Osteocyte (in vitro differentiated cells): ENCODE results near the gene HLCS. TPM values are rescaled to one million over a fixed set of nuclear protein-coding genes. Genes with fewer than 3 reads are reported as not detected.

Source experiments
- DNase-seq: peaks from one replicate; pipeline ENCODE4 v3.0.0; 2021; ENCODE audit warnings: mixed read lengths; ENCODE audit not compliant: unreplicated experiment; ENCODE audit errors: extremely low spot score
- H3K27ac Mint-ChIP-seq: one replicate; pipeline ENCODE4 v1.8.0; 2021; ENCODE audit warnings: mild to moderate bottlenecking, mixed read lengths; ENCODE audit not compliant: unreplicated experiment
- H3K27me3 Mint-ChIP-seq: one replicate; pipeline ENCODE4 v1.8.0; 2021; ENCODE audit warnings: mixed read lengths; ENCODE audit not compliant: unreplicated experiment
- H3K36me3 Mint-ChIP-seq: one replicate; pipeline ENCODE4 v1.8.0; 2021; ENCODE audit warnings: mixed read lengths; ENCODE audit not compliant: unreplicated experiment
- H3K4me1 Mint-ChIP-seq: one replicate; pipeline ENCODE4 v1.8.0; 2021; ENCODE audit warnings: mixed read lengths; ENCODE audit not compliant: unreplicated experiment
- H3K4me3 Mint-ChIP-seq: one replicate; pipeline ENCODE4 v1.8.0; 2021; ENCODE audit warnings: mild to moderate bottlenecking, moderate library complexity, mixed read lengths; ENCODE audit not compliant: unreplicated experiment
- H3K9me3 Mint-ChIP-seq: one replicate; pipeline ENCODE4 v1.8.0; 2021; ENCODE audit warnings: mixed read lengths; ENCODE audit not compliant: unreplicated experiment
- total RNA-seq: library from RNA; stranded (reverse); gene quantifications from 2 replicates; pipeline ENCODE4 v1.2.1, GENCODE V29; 2021
- TF ChIP-seq, protein P1 (sequence below): fragments of 200-600 bp; sonication (generic); IDR thresholded peaks from 2 replicates; pipeline ENCODE4 v1.5.0; 2021; ENCODE audit warnings: antibody characterized with exemption, mild to moderate bottlenecking, moderate library complexity

The HLCS gene
- total RNA-seq, 1 donor from 2014 or later: 26.7 TPM

DNA sequence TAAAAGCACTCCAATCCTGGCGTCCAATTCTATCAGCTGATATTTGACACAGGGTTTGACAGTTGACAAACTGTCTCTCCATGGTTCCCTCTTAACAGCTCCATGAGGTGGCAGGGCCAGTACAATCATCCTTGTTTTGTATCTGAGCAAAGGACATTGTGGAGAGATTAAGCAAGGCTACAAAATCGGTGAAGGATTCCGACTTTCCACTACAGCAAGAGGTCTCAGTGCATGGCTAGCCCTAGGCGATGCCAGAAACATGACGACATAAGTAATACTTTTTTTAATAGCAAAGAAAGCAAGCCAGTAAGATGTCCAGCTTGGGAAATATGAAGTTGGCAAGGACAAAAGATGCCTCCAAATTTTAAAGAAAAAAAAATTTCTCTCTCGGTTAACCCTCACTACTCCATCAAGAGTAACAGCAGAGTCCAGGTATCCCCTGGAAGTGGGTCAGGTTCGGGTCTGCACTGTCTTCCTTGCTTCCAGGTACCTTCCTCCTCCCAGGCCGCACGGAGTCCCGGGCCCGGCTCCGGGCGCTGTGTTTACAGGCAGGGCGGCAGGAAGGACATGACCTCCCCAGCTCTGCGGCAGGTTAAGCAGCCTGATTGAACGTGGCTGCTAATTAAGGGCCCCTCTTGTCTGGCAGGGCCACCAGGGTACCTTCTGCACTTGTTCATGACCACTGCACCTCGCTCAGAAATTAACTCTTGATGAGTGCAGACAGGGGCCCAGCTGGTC is 161.4 kb downstream of the HLCS start:
- peak; percentile 79 for DNase-seq
- TF ChIP-seq, protein P1, sequence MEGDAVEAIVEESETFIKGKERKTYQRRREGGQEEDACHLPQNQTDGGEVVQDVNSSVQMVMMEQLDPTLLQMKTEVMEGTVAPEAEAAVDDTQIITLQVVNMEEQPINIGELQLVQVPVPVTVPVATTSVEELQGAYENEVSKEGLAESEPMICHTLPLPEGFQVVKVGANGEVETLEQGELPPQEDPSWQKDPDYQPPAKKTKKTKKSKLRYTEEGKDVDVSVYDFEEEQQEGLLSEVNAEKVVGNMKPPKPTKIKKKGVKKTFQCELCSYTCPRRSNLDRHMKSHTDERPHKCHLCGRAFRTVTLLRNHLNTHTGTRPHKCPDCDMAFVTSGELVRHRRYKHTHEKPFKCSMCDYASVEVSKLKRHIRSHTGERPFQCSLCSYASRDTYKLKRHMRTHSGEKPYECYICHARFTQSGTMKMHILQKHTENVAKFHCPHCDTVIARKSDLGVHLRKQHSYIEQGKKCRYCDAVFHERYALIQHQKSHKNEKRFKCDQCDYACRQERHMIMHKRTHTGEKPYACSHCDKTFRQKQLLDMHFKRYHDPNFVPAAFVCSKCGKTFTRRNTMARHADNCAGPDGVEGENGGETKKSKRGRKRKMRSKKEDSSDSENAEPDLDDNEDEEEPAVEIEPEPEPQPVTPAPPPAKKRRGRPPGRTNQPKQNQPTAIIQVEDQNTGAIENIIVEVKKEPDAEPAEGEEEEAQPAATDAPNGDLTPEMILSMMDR: no peak
- Mint-ChIP-seq H3K4me3 (no peak overlapping the region), H3K27ac (no peak overlapping the region), H3K4me1 (peaks cover 7% of the 10 kb centered on the region), H3K27me3 (no peaks in the 10 kb centered on the region), H3K9me3 (no peaks in the 10 kb centered on the region), H3K36me3 (peaks cover 4% of the 10 kb centered on the region)

DNA sequence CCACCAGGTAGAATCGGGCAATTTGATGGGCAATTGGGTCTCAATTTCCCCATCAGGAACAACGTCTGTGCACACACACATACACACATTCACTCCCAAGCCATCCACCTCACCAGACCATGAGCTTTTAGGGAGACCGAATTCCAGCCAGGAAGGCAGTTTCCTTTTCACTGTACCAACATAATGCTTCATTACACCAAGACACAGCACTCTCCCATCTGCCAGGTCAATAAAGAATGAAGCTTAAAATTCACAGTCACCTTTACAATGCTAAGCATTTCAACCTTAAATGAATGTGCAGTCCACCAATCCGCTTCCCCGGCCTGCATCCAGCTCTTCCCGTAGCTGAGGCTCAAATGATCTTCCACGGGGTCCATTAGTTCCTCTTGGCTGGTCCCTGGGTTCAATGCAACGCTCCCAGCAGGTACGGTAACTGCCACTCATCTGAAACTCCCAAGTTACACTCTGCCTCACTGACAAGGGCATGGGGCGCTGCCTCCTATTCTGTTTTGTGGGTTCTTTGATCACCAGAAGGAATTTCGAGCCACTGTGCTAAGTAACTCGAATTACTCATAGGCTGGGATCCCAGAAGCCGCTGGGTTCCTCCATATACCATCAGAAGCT is 162.5 kb downstream of the HLCS start:
- DNase-seq: no peak
- Mint-ChIP-seq H3K9me3 (peaks cover 5% of the 10 kb centered on the region), H3K4me1 (peaks cover 7% of the 10 kb centered on the region), H3K27me3 (no peaks in the 10 kb centered on the region), H3K27ac (no peak overlapping the region), H3K36me3 (peaks cover 10% of the 10 kb centered on the region), H3K4me3 (no peak overlapping the region)
- TF ChIP-seq, protein P1: no peak

- Mint-ChIP-seq H3K36me3 (peaks cover 12% of the 10 kb centered on the region), H3K27ac (no peak overlapping the region), H3K4me3 (no peak overlapping the region), H3K4me1 (peaks cover 3% of the 10 kb centered on the region), H3K27me3 (no peaks in the 10 kb centered on the region), H3K9me3 (peaks cover 11% of the 10 kb centered on the region)
- TF ChIP-seq, protein P1: no peak
- DNase-seq: no peak
Measured at GRCh38 chr21:36803051-36803645, 163.3 kb downstream of the HLCS start.

DNA sequence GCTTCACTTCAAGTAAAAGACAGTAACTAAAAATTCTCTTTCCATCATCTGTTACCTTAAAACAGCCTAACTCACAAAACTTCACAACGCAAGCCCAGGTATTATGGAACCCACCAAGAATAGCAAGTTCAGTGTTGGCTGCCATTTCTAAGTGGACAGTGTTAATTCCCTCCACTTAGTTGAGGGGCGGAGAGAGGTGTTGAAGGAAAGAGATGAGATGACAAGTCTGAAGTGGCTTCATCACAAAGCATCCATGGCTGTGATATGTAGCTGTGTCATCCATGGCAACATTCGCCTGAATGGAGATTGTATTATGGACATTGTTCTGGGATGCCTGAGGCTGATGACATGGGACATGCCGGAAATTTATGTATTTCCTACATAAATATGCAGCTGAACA is 165.7 kb downstream of the HLCS start:
- Mint-ChIP-seq H3K27me3 (no peaks in the 10 kb centered on the region), H3K9me3 (peaks cover 17% of the 10 kb centered on the region), H3K4me3 (no peak overlapping the region), H3K36me3 (peaks cover 21% of the 10 kb centered on the region), H3K4me1 (no peaks in the 10 kb centered on the region), H3K27ac (no peak overlapping the region)
- DNase-seq: no peak
- TF ChIP-seq, protein P1: no peak

DNA sequence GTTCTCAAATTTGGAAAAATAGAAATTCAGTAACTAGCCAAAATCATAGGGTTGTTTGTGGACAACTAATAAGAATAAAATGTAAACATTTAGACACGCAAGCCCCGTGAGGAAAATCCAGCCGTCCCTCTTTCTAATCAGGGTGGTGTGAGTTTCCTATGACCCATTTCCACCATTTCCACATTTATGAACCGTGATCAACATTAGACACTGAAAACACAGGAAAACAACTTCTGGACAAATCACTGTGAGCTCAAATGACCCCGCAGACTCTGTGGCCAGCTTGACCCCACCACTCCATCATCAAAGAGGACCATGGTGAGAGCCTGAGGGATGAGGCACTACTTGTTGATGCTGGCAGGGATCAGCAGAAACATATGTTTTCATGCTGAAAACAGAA is 166.6 kb downstream of the HLCS start:
- Mint-ChIP-seq H3K4me1 (no peaks in the 10 kb centered on the region), H3K4me3 (no peak overlapping the region), H3K36me3 (peaks cover 26% of the 10 kb centered on the region), H3K27me3 (no peaks in the 10 kb centered on the region), H3K9me3 (peaks cover 17% of the 10 kb centered on the region), H3K27ac (no peak overlapping the region)
- TF ChIP-seq, protein P1: no peak
- DNase-seq: no peak
